Osteoblast (primary cell): ENCODE measurements around the gene DNER. TPM values are rescaled to one million over a fixed set of nuclear protein-coding genes. Genes with fewer than 3 reads are reported as not detected.

ENCODE experiments used
- DNase-seq: peaks from one replicate; pipeline ENCODE4 v3.0.0; 2011; ENCODE audit warnings: low spot score, mixed read lengths; ENCODE audit not compliant: insufficient read length; ENCODE audit errors: missing footprints
- H2AFZ ChIP-seq: 2 replicates; pipeline ENCODE4 v1.6.0; 2011; ENCODE audit warnings: mild to moderate bottlenecking, low read length
- H3K27ac ChIP-seq: 2 replicates; pipeline ENCODE4 v1.5.1; 2011; ENCODE audit warnings: mild to moderate bottlenecking, low read depth, low read length, moderate library complexity
- H3K27me3 ChIP-seq: 2 replicates; pipeline ENCODE4 v1.6.0; 2012; ENCODE audit warnings: mild to moderate bottlenecking, control low read depth, inconsistent platforms, low read length, moderate library complexity; ENCODE audit not compliant: insufficient read depth
- H3K36me3 ChIP-seq: 2 replicates; pipeline ENCODE4 v1.5.1; 2011; ENCODE audit warnings: mild to moderate bottlenecking, low read length, control low read depth, moderate library complexity; ENCODE audit not compliant: insufficient read depth
- H3K4me1 ChIP-seq: 2 replicates; pipeline ENCODE4 v1.5.1; 2011; ENCODE audit warnings: mild to moderate bottlenecking, low read length, control low read depth, moderate library complexity; ENCODE audit not compliant: insufficient read depth
- H3K4me2 ChIP-seq: 2 replicates; pipeline ENCODE4 v1.6.0; 2011; ENCODE audit warnings: mild to moderate bottlenecking, low read length; ENCODE audit not compliant: insufficient read depth
- H3K4me3 ChIP-seq: fragments of 200-600 bp; sonication (generic); 3 replicates; pipeline ENCODE4 v1.5.1; 2012; ENCODE audit warnings: mild to moderate bottlenecking, low read length, inconsistent platforms; ENCODE audit not compliant: insufficient read depth
- H3K79me2 ChIP-seq: 2 replicates; pipeline ENCODE4 v1.6.0; 2012; ENCODE audit warnings: mild to moderate bottlenecking, low read length, control low read depth, inconsistent platforms; ENCODE audit not compliant: insufficient read depth
- H3K9me3 ChIP-seq: 2 replicates; pipeline ENCODE4 v1.5.1; 2011; ENCODE audit warnings: low read depth, low read length, control low read depth
- H4K20me1 ChIP-seq: 2 replicates; pipeline ENCODE4 v1.6.0; 2012; ENCODE audit warnings: mild to moderate bottlenecking, low read length, control low read depth; ENCODE audit not compliant: insufficient read depth
- total RNA-seq: library from RNA; depleted of rRNA; stranded (reverse); fragments of >200 nt; gene quantifications from 2 replicates; pipeline ENCODE4 v1.2.3, GENCODE V29; 2012
- TF ChIP-seq, protein P1 (sequence below): IDR thresholded peaks from 2 replicates; pipeline ENCODE4 v1.5.1; 2011; ENCODE audit warnings: mild to moderate bottlenecking, low read depth, low read length, moderate library complexity; ENCODE audit errors: extremely low read depth

DNER gene
- total RNA-seq, 1 donor = 0.36 TPM

DNA sequence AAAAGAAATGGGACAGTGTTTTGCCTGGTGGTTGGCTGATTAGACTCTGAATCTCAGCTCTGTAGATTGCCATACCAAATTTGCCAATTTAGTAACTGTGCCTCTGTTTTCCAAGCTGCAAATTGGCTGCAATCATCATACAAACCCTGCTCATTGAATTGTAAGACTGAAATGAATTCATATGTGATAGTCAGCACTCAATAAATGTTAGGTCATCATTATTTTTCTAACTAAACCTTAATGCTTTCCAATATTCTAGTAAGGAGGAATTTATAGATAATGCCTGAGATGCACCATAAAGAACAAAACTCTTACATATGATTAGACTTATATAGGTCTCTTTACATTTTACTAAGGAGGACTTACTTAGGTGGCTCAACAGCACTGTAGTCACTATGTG is 85.3 kb downstream of the DNER start:
- Histone ChIP-seq H3K4me2 (no peak overlapping the region), H3K36me3 (no peaks in the 10 kb centered on the region), H3K4me1 (no peaks in the 10 kb centered on the region), H4K20me1 (no peaks in the 10 kb centered on the region), H3K4me3 (no peak overlapping the region), H3K79me2 (no peaks in the 10 kb centered on the region), H3K27ac (no peak overlapping the region), H2AFZ (no peak overlapping the region), H3K27me3 (no peaks in the 10 kb centered on the region), H3K9me3 (no peaks in the 10 kb centered on the region)
- DNase-seq = no peak
- TF ChIP-seq, protein P1, sequence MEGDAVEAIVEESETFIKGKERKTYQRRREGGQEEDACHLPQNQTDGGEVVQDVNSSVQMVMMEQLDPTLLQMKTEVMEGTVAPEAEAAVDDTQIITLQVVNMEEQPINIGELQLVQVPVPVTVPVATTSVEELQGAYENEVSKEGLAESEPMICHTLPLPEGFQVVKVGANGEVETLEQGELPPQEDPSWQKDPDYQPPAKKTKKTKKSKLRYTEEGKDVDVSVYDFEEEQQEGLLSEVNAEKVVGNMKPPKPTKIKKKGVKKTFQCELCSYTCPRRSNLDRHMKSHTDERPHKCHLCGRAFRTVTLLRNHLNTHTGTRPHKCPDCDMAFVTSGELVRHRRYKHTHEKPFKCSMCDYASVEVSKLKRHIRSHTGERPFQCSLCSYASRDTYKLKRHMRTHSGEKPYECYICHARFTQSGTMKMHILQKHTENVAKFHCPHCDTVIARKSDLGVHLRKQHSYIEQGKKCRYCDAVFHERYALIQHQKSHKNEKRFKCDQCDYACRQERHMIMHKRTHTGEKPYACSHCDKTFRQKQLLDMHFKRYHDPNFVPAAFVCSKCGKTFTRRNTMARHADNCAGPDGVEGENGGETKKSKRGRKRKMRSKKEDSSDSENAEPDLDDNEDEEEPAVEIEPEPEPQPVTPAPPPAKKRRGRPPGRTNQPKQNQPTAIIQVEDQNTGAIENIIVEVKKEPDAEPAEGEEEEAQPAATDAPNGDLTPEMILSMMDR = no peak

- DNase-seq = no peak
- Histone ChIP-seq H3K4me1 (no peaks in the 10 kb centered on the region), H3K9me3 (no peaks in the 10 kb centered on the region), H4K20me1 (no peaks in the 10 kb centered on the region), H3K36me3 (no peaks in the 10 kb centered on the region), H2AFZ (no peak overlapping the region), H3K27me3 (no peaks in the 10 kb centered on the region), H3K4me3 (no peak overlapping the region), H3K27ac (no peak overlapping the region), H3K4me2 (no peak overlapping the region), H3K79me2 (no peaks in the 10 kb centered on the region)
- TF ChIP-seq, protein P1 = no peak
Measured at GRCh38 chr2:229627728-229628127, 86.6 kb downstream of the DNER start.

DNA sequence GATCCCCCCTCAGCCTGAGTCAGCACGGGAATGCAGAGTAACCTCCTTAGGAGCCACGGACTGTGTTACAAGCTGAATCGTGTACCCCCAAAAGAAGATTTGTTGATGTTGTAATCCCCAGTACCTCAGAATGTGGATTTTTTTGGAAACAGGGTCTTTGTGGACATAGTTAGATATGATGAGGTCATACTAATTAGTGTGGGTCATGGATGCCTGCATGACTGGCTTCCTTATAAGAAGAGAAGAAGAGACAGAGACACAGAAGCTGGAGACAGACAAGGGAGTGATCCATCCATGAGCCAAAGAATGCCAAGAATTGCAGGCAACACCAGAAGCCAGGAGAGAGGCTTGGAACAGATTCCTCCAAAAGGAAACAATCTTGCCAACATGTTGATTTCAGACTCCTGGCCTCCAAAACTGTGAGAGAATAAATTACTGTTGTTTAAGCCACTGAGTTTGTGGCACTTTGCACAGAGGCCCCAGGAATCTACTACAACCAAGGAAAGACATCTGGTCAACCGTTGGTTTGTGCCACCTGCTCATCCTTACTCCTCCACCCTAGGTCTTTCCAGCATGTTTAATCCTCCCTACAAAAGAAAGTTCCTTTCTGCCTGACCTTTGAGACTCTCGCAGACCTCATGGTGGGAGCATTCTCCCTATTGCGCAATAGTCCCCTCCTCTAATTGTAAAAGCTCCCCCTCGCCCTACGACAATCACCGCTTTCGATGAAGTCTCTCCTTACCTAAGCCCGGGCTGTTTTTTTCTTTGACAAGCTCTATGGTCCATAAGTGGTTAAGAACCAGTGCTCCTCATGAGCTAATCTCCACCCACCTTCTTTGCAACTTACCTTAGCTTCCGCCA is 91.6 kb downstream of the DNER start:
- DNase-seq = peak; percentile 39
- TF ChIP-seq, protein P1 = no peak
- no peaks in the 10 kb centered on the region for H3K4me1 ChIP-seq

GRCh38 chr2:229620759-229621158 is 93.6 kb downstream of the DNER start:
- no peaks in the 10 kb centered on the region for H4K20me1 ChIP-seq
- no peaks in the 10 kb centered on the region for H3K79me2 ChIP-seq
- H3K9me3 ChIP-seq = no peaks in the 10 kb centered on the region
- H2AFZ ChIP-seq = no peak overlapping the region
- H3K27ac ChIP-seq = no peak overlapping the region
- DNase-seq = no peak
- TF ChIP-seq, protein P1 = no peak
- H3K4me3 ChIP-seq = no peak overlapping the region
- no peaks in the 10 kb centered on the region for H3K36me3 ChIP-seq
- H3K27me3 ChIP-seq = no peaks in the 10 kb centered on the region
- no peaks in the 10 kb centered on the region for H3K4me1 ChIP-seq
- no peak overlapping the region for H3K4me2 ChIP-seq

More for the DNA sequence above, 91.6 kb downstream of the DNER start:
- H3K36me3 ChIP-seq = no peaks in the 10 kb centered on the region
- no peak overlapping the region for H3K4me3 ChIP-seq
- no peak overlapping the region for H3K4me2 ChIP-seq
- no peak overlapping the region for H3K27ac ChIP-seq
- H3K79me2 ChIP-seq = no peaks in the 10 kb centered on the region
- no peaks in the 10 kb centered on the region for H3K27me3 ChIP-seq
- no peaks in the 10 kb centered on the region for H3K9me3 ChIP-seq
- no peak overlapping the region for H2AFZ ChIP-seq
- H4K20me1 ChIP-seq = no peaks in the 10 kb centered on the region
